ENCODE results near the gene PAMR1. TPM values are rescaled to one million over a fixed set of nuclear protein-coding genes. Genes with fewer than 3 reads are reported as not detected.

PAMR1 gene
- total RNA-seq, 1 donor from 2014 or later = 14.5 TPM

- ATAC-seq (ENCODE audit: poor library complexity) (no peak), DNase-seq (no peak)
- intact Hi-C loops (cut with DNase I) = no loop called here
These were observed 105.0 kb downstream of the PAMR1 start for GRCh38 chr11:35420371-35420770.

GRCh38 chr11:35419830-35420333, 105.5 kb downstream of the PAMR1 start:
- ATAC-seq (ENCODE audit: poor library complexity) (peak; percentile 56), DNase-seq (peak; percentile 48)
- intact Hi-C loops (cut with DNase I) = no loop called here

- DNase-seq (no peak), ATAC-seq (ENCODE audit: poor library complexity) (peak; percentile 68)
- intact Hi-C loops (cut with DNase I) = no loop called here
These were observed 106.1 kb downstream of the PAMR1 start, which contains the start of gene SLC1A2 for GRCh38 chr11:35419184-35419829. Gene SLC1A2 (minus strand): TSS chr11:35419558. CDS start chr11:35418966, 592 bp downstream.

GRCh38 chr11:35418282-35419183, 106.9 kb downstream of the PAMR1 start:
- intact Hi-C loops (cut with DNase I) = no loop called here
- ATAC-seq (ENCODE audit: poor library complexity) (peak; percentile 38), DNase-seq (no peak)

GRCh38 chr11:35415487-35415886, 109.9 kb downstream of the PAMR1 start:
- ATAC-seq (ENCODE audit: poor library complexity) (no peak), DNase-seq (no peak)
- intact Hi-C loops (cut with DNase I) = no loop called here

- intact Hi-C loops (cut with DNase I) = no loop called here
- ATAC-seq (ENCODE audit: poor library complexity) (no peak), DNase-seq (no peak)
These were observed 110.6 kb downstream of the PAMR1 start for GRCh38 chr11:35414776-35415175.

- intact Hi-C loops (cut with DNase I) = no loop called here
- ATAC-seq (ENCODE audit: poor library complexity) = no peak
- DNase-seq = no peak
These were observed 111.1 kb downstream of the PAMR1 start for GRCh38 chr11:35414311-35414710.

GRCh38 chr11:35413598-35413997, 111.8 kb downstream of the PAMR1 start:
- intact Hi-C loops (cut with DNase I) = no loop called here
- ATAC-seq (ENCODE audit: poor library complexity) (peak; percentile 46), DNase-seq (no peak)

- ATAC-seq (ENCODE audit: poor library complexity) = no peak
- intact Hi-C loops (cut with DNase I) = no loop called here
These were observed 113.1 kb downstream of the PAMR1 start for GRCh38 chr11:35412285-35412684.

GRCh38 chr11:35407041-35407440, 118.4 kb downstream of the PAMR1 start:
- no peak for ATAC-seq (ENCODE audit: poor library complexity)
- intact Hi-C loops (cut with DNase I) = no loop called here
- DNase-seq = no peak

More at GRCh38 chr11:35412285-35412684, 113.1 kb downstream of the PAMR1 start:
- DNase-seq = no peak

GRCh38 chr11:35404388-35404775, 121.0 kb downstream of the PAMR1 start:
- ATAC-seq (ENCODE audit: poor library complexity) (no peak), DNase-seq (no peak)
- intact Hi-C loops (cut with DNase I) = no loop called here

GRCh38 chr11:35403765-35404387, 121.5 kb downstream of the PAMR1 start:
- intact Hi-C loops (cut with DNase I) = no loop called here
- ATAC-seq (ENCODE audit: poor library complexity) (no peak), DNase-seq (no peak)

- no peak for DNase-seq
- no peak for ATAC-seq (ENCODE audit: poor library complexity)
- intact Hi-C loops (cut with DNase I) = no loop called here
These were observed 122.4 kb downstream of the PAMR1 start for GRCh38 chr11:35402751-35403660.

GRCh38 chr11:35398881-35399280, 126.5 kb downstream of the PAMR1 start:
- ATAC-seq (ENCODE audit: poor library complexity) (no peak), DNase-seq (no peak)
- intact Hi-C loops (cut with DNase I) = loop anchor here (10.0 kb wide), 2 partner anchors 814 to 884 kb away; partner anchors contain the start of gene ELF5

GRCh38 chr11:35394941-35395340, 130.5 kb downstream of the PAMR1 start:
- intact Hi-C loops (cut with DNase I) = loop anchor here (5.0 to 10.0 kb wide), 3 partner anchors 468 to 880 kb away; partner anchors contain the start of gene ELF5
- no peak for DNase-seq

GRCh38 chr11:35393098-35393497, 132.3 kb downstream of the PAMR1 start:
- no peak for DNase-seq
- no peak for ATAC-seq (ENCODE audit: poor library complexity)
- intact Hi-C loops (cut with DNase I) = loop anchor here (5.0 to 10.0 kb wide), 3 partner anchors 466 to 878 kb away; partner anchors contain the start of gene ELF5

More at GRCh38 chr11:35394941-35395340, 130.5 kb downstream of the PAMR1 start:
- ATAC-seq (ENCODE audit: poor library complexity) = no peak

- peak; percentile 94 for ATAC-seq (ENCODE audit: poor library complexity)
- intact Hi-C loops (cut with DNase I) = loop anchor here (5.0 to 10.0 kb wide), 3 partner anchors 465 to 877 kb away; partner anchors contain the start of gene ELF5
These were observed 133.3 kb downstream of the PAMR1 start for GRCh38 chr11:35391922-35392688.

More at GRCh38 chr11:35391922-35392688, 133.3 kb downstream of the PAMR1 start:
- DNase-seq = peak; percentile 87

Data from Right ventricle myocardium superior (tissue), 1 donor.